Liver (tissue), 9 donors: Measurements from ENCODE around the gene PTRH2. TPM values are rescaled to one million over a fixed set of nuclear protein-coding genes. Genes with fewer than 3 reads are reported as not detected.

Experiments used
- DNase-seq: peaks from one replicate; pipeline ENCODE4 v3.0.0-alpha.2; 2017; ENCODE audit warnings: low spot score
- H3K27ac ChIP-seq, 2 donors: one replicate each; pipeline ENCODE4 v1.7.0; 2013; ENCODE audit warnings: inconsistent platforms in 2 of 2, low read length in 2 of 2, control low read depth in 1 of 2, low read depth in 1 of 2, mild to moderate bottlenecking in 1 of 2
- H3K27me3 ChIP-seq, 4 donors: one replicate each; pipeline versions ENCODE4 v1.6.1 to v1.7.0; 2013; ENCODE audit warnings: low read length in 3 of 4, inconsistent platforms in 1 of 4, mild to moderate bottlenecking in 1 of 4, moderate library complexity in 1 of 4; ENCODE audit not compliant: control insufficient read depth in 4 of 4, insufficient read depth in 4 of 4
- H3K36me3 ChIP-seq, 4 donors: one replicate each; pipeline versions ENCODE4 v1.6.1 to v1.7.0; 2013; ENCODE audit warnings: low read length in 3 of 4, mild to moderate bottlenecking in 3 of 4, low read depth in 1 of 4, moderate library complexity in 1 of 4; ENCODE audit not compliant: control insufficient read depth in 4 of 4, insufficient read depth in 3 of 4
- H3K4me1 ChIP-seq, 4 donors: one replicate each; pipeline versions ENCODE4 v1.6.1 to v1.7.0; 2013; ENCODE audit warnings: low read length in 3 of 4, mild to moderate bottlenecking in 3 of 4, moderate library complexity in 1 of 4; ENCODE audit not compliant: control insufficient read depth in 4 of 4, insufficient read depth in 4 of 4
- H3K4me3 ChIP-seq, 3 donors: one replicate each; pipeline versions ENCODE4 v1.6.1 to v1.7.0; 2013; ENCODE audit warnings: low read length in 3 of 3, control low read depth in 1 of 3, low read depth in 1 of 3, mild to moderate bottlenecking in 1 of 3
- H3K9ac ChIP-seq, 2 donors: one replicate each; pipeline ENCODE4 v1.7.0; 2013; ENCODE audit warnings: low read length in 2 of 2, mild to moderate bottlenecking in 2 of 2, moderate library complexity in 2 of 2, control low read depth in 1 of 2, low read depth in 1 of 2
- H3K9me3 ChIP-seq, 4 donors: one replicate each; pipeline versions ENCODE4 v1.6.1 to v1.7.0; 2013; ENCODE audit warnings: low read length in 3 of 4; ENCODE audit not compliant: control insufficient read depth in 4 of 4
- EGR1 ChIP-seq, 2 donors: IDR thresholded peaks; 2 replicates each; pipeline ENCODE4 v1.6.1; 2016 to 2018; ENCODE audit warnings: antibody characterized with exemption in 2 of 2, low read depth in 2 of 2
- FOXA1 ChIP-seq: IDR thresholded peaks from 2 replicates; pipeline ENCODE4 v1.6.1; 2016; ENCODE audit warnings: antibody characterized with exemption
- FOXA2 ChIP-seq: IDR thresholded peaks from 2 replicates; pipeline ENCODE4 v1.6.1; 2016; ENCODE audit warnings: antibody characterized with exemption
- GABPA ChIP-seq, 2 donors: IDR thresholded peaks in 1 of 2; conservative IDR thresholded peaks in 1 of 2; 2 replicates each; pipeline ENCODE4 v1.6.1; 2016; ENCODE audit warnings: antibody characterized with exemption in 2 of 2, mild to moderate bottlenecking in 1 of 2, moderate library complexity in 1 of 2
- HNF4A ChIP-seq, 2 donors: conservative IDR thresholded peaks; 2 replicates each; pipeline ENCODE4 v1.6.1; 2016; ENCODE audit warnings: antibody characterized with exemption in 2 of 2, mild to moderate bottlenecking in 2 of 2
- HNF4G ChIP-seq: IDR thresholded peaks from 2 replicates; pipeline ENCODE4 v1.6.1; 2016; ENCODE audit warnings: antibody characterized with exemption
- JUND ChIP-seq, 2 donors: IDR thresholded peaks; 2 replicates each; pipeline ENCODE4 v1.6.1; 2016; ENCODE audit warnings: antibody characterized with exemption in 2 of 2
- NR2F2 ChIP-seq: IDR thresholded peaks from 2 replicates; pipeline ENCODE4 v1.6.1; 2016; ENCODE audit warnings: antibody characterized with exemption
- RAD21 ChIP-seq, 2 donors: IDR thresholded peaks; 2 replicates each; pipeline ENCODE4 v1.6.1; 2016; ENCODE audit warnings: antibody characterized with exemption in 2 of 2, mild to moderate bottlenecking in 2 of 2
- RXRA ChIP-seq, 2 donors: IDR thresholded peaks; 2 replicates each; pipeline ENCODE4 v1.6.1; 2017 to 2018; ENCODE audit warnings: antibody characterized with exemption in 2 of 2, mild to moderate bottlenecking in 1 of 2
- SP1 ChIP-seq: IDR thresholded peaks from 2 replicates; pipeline ENCODE4 v1.6.1; 2018; ENCODE audit warnings: antibody characterized with exemption, mild to moderate bottlenecking
- TAF1 ChIP-seq: conservative IDR thresholded peaks from 2 replicates; pipeline ENCODE4 v1.6.1; 2016; ENCODE audit warnings: antibody characterized with exemption, mild to moderate bottlenecking
- YY1 ChIP-seq: IDR thresholded peaks from 2 replicates; pipeline ENCODE4 v1.6.1; 2016; ENCODE audit warnings: antibody characterized with exemption, mild to moderate bottlenecking
- WGBS: extraction: QIAGEN DNeasy Blood & Tissue Kit; methylation state at CpG from one replicate; pipeline ENCODE4 v1.1.7; 2013; 5-methylcytosine and 5-hydroxymethylcytosine counted together
- polyA plus RNA-seq, 2 donors: library from polyadenylated mRNA; stranded (reverse) in 1 of 2; unstranded in 1 of 2; fragments of 200-250 nt in 1 of 2; fragments of >200 nt in 1 of 2; fragmentation: Nextera tagmentation in 1 of 2; extraction: Ambion mirVana in 1 of 2; gene quantifications; one replicate each; pipeline versions ENCODE4 v1.2.1 to v1.2.3, GENCODE V29; 2013 to 2015
- total RNA-seq, 2 donors: library from RNA; depleted of rRNA; stranded (reverse); fragments of >200 nt; gene quantifications; one replicate each; pipeline ENCODE4 v1.2.3, GENCODE V29; 2014
- TF ChIP-seq, protein P1 (sequence below): IDR thresholded peaks from 2 replicates; pipeline ENCODE4 v1.6.1; 2016; ENCODE audit warnings: antibody characterized with exemption, mild to moderate bottlenecking
- TF ChIP-seq, protein P2 (sequence below): fragments of 150-350 bp; IDR thresholded peaks from 2 replicates; pipeline ENCODE4 v1.5.1; 2017; ENCODE audit warnings: improper control_type of control experiment, low read depth, low read length; ENCODE audit not compliant: missing input control
- TF ChIP-seq, protein P3 (sequence below): IDR thresholded peaks from 2 replicates; pipeline ENCODE4 v1.6.1; 2016; ENCODE audit warnings: antibody characterized with exemption
- TF ChIP-seq, protein P4 (sequence below): IDR thresholded peaks from 2 replicates; pipeline ENCODE4 v1.6.1; 2016; ENCODE audit warnings: antibody characterized with exemption
- TF ChIP-seq, protein P5 (sequence below): IDR thresholded peaks from 2 replicates; pipeline ENCODE4 v1.6.1; 2016; ENCODE audit warnings: antibody characterized with exemption
- donor health status: healthy.
- donor health status: healthy.
- donor health status: healthy.
- donor health status: healthy.
- donor health status: healthy.

PTRH2 gene
- total and polyA plus RNA-seq, 4 donors = 9.7 to 39.1 (median 23.1) TPM

DNA sequence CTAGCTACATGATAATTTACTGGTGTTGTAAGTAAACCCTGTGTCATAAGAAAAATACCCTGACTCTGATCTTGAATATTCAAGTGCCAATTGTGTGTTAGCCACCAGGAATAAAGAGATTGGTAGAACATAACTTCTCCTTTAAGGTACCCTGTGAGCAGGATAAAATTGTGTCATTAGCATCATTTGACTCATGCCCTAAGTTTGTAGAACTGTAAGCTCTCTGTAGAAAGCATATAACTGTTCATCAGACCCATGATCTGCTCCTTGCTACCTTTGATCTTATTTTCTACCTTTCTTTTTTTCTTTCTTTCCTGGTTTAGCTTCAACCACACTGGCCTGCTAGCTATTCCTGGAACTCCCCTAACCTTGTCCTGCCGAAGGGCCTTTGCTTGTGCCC, 35.8 kb downstream of the PTRH2 start:
- DNase-seq = no peak
- 96% methylated on average over 1 of the region's 1 CpG for WGBS
- TF ChIP-seq YY1 (no peak), HNF4G (no peak), TAF1 (no peak), GABPA (IDR thresholded peaks at IDR 0.05 in 1 of 2, conservative IDR thresholded peaks at IDR 0.05 in 1 of 2) (no peak), HNF4A (conservative IDR thresholded peaks at IDR 0.05) (no peak), JUND (IDR thresholded peaks at IDR 0.05) (no peak), EGR1 (IDR thresholded peaks at IDR 0.05; ENCODE audit: low read depth in 2 of 2) (no peak), RXRA (IDR thresholded peaks at IDR 0.05) (no peak), SP1 (no peak), RAD21 (IDR thresholded peaks at IDR 0.05) (no peak), NR2F2 (no peak), FOXA2 (no peak), FOXA1 (no peak)
- TF ChIP-seq, protein P1, sequence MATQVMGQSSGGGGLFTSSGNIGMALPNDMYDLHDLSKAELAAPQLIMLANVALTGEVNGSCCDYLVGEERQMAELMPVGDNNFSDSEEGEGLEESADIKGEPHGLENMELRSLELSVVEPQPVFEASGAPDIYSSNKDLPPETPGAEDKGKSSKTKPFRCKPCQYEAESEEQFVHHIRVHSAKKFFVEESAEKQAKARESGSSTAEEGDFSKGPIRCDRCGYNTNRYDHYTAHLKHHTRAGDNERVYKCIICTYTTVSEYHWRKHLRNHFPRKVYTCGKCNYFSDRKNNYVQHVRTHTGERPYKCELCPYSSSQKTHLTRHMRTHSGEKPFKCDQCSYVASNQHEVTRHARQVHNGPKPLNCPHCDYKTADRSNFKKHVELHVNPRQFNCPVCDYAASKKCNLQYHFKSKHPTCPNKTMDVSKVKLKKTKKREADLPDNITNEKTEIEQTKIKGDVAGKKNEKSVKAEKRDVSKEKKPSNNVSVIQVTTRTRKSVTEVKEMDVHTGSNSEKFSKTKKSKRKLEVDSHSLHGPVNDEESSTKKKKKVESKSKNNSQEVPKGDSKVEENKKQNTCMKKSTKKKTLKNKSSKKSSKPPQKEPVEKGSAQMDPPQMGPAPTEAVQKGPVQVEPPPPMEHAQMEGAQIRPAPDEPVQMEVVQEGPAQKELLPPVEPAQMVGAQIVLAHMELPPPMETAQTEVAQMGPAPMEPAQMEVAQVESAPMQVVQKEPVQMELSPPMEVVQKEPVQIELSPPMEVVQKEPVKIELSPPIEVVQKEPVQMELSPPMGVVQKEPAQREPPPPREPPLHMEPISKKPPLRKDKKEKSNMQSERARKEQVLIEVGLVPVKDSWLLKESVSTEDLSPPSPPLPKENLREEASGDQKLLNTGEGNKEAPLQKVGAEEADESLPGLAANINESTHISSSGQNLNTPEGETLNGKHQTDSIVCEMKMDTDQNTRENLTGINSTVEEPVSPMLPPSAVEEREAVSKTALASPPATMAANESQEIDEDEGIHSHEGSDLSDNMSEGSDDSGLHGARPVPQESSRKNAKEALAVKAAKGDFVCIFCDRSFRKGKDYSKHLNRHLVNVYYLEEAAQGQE = no peak
- TF ChIP-seq, protein P2, sequence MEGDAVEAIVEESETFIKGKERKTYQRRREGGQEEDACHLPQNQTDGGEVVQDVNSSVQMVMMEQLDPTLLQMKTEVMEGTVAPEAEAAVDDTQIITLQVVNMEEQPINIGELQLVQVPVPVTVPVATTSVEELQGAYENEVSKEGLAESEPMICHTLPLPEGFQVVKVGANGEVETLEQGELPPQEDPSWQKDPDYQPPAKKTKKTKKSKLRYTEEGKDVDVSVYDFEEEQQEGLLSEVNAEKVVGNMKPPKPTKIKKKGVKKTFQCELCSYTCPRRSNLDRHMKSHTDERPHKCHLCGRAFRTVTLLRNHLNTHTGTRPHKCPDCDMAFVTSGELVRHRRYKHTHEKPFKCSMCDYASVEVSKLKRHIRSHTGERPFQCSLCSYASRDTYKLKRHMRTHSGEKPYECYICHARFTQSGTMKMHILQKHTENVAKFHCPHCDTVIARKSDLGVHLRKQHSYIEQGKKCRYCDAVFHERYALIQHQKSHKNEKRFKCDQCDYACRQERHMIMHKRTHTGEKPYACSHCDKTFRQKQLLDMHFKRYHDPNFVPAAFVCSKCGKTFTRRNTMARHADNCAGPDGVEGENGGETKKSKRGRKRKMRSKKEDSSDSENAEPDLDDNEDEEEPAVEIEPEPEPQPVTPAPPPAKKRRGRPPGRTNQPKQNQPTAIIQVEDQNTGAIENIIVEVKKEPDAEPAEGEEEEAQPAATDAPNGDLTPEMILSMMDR = no peak
- TF ChIP-seq, protein P3, sequence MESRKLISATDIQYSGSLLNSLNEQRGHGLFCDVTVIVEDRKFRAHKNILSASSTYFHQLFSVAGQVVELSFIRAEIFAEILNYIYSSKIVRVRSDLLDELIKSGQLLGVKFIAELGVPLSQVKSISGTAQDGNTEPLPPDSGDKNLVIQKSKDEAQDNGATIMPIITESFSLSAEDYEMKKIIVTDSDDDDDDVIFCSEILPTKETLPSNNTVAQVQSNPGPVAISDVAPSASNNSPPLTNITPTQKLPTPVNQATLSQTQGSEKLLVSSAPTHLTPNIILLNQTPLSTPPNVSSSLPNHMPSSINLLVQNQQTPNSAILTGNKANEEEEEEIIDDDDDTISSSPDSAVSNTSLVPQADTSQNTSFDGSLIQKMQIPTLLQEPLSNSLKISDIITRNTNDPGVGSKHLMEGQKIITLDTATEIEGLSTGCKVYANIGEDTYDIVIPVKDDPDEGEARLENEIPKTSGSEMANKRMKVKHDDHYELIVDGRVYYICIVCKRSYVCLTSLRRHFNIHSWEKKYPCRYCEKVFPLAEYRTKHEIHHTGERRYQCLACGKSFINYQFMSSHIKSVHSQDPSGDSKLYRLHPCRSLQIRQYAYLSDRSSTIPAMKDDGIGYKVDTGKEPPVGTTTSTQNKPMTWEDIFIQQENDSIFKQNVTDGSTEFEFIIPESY = no peak
- TF ChIP-seq, protein P4, sequence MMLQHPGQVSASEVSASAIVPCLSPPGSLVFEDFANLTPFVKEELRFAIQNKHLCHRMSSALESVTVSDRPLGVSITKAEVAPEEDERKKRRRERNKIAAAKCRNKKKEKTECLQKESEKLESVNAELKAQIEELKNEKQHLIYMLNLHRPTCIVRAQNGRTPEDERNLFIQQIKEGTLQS = no peak
- TF ChIP-seq, protein P5, sequence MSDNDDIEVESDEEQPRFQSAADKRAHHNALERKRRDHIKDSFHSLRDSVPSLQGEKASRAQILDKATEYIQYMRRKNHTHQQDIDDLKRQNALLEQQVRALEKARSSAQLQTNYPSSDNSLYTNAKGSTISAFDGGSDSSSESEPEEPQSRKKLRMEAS = no peak
- H3K4me3 ChIP-seq = no peak overlapping the region
- H3K27me3 ChIP-seq = no peaks in the 10 kb centered on the region
- H3K27ac ChIP-seq = no peak overlapping the region
- no peaks in the 10 kb centered on the region for H3K9me3 ChIP-seq
- no peak overlapping the region for H3K9ac ChIP-seq
- H3K4me1 ChIP-seq = no peaks in the 10 kb centered on the region
- H3K36me3 ChIP-seq = peaks cover 3 to 71% (median 64%) of the 10 kb centered on the region in 4 donors
